Activated CD4-positive, alpha-beta T cell treated with anti-CD3 and anti-CD28 coated beads, Interleukin-2, amount 10 ng/mL, durations not matched to agents 24 days and 14 days (primary cell): ENCODE results near the gene PCDH12. TPM values are rescaled to one million over a fixed set of nuclear protein-coding genes. Genes with fewer than 3 reads are reported as not detected.
A peak's percentile ranks its signal among the peaks of the same experiment; 100 is the strongest.

Experiments
- DNase-seq: peaks from one replicate; pipeline ENCODE4 v3.0.0; 2022
- H3K27ac Mint-ChIP-seq: one replicate; pipeline ENCODE4 v1.8.0; 2022; ENCODE audit warnings: mild to moderate bottlenecking, mixed read lengths
- H3K27me3 Mint-ChIP-seq: one replicate; pipeline ENCODE4 v1.8.0; 2022; ENCODE audit warnings: mixed read lengths
- H3K36me3 Mint-ChIP-seq: one replicate; pipeline ENCODE4 v1.8.0; 2022; ENCODE audit warnings: low read depth, mild to moderate bottlenecking, mixed read lengths
- H3K4me1 Mint-ChIP-seq: one replicate; pipeline ENCODE4 v1.8.0; 2021; ENCODE audit warnings: mixed read lengths
- H3K4me3 Mint-ChIP-seq: one replicate; pipeline ENCODE4 v1.8.0; 2022; ENCODE audit warnings: mild to moderate bottlenecking, moderate library complexity, mixed read lengths
- H3K9me3 Mint-ChIP-seq: one replicate; pipeline ENCODE4 v1.8.0; 2021; ENCODE audit warnings: mixed read lengths
- intact Hi-C: fragments of 100-400 bp; cut with micrococcal nuclease; formaldehyde crosslinking; loops from one replicate; pipeline ENCODE4 v1.15.1; 2023
- total RNA-seq: library from RNA; stranded (reverse); gene quantifications from 2 replicates; pipeline ENCODE4 v1.2.3, GENCODE V29; 2022

The PCDH12 gene
- total RNA-seq, 1 donor from 2014 or later = 1.8 TPM

GRCh38 chr5:141958546-141959172, 657 bp upstream of the PCDH12 start:
- Mint-ChIP-seq H3K27me3 (no peaks in the 10 kb centered on the region), H3K4me1 (peaks cover 44% of the 10 kb centered on the region), H3K4me3 (peak overlapping the region; percentile 78), H3K9me3 (no peaks in the 10 kb centered on the region), H3K27ac (peak overlapping the region; percentile 93), H3K36me3 (no peaks in the 10 kb centered on the region)
- intact Hi-C loops = no loop called here
- DNase-seq = peak; percentile 66

DNA sequence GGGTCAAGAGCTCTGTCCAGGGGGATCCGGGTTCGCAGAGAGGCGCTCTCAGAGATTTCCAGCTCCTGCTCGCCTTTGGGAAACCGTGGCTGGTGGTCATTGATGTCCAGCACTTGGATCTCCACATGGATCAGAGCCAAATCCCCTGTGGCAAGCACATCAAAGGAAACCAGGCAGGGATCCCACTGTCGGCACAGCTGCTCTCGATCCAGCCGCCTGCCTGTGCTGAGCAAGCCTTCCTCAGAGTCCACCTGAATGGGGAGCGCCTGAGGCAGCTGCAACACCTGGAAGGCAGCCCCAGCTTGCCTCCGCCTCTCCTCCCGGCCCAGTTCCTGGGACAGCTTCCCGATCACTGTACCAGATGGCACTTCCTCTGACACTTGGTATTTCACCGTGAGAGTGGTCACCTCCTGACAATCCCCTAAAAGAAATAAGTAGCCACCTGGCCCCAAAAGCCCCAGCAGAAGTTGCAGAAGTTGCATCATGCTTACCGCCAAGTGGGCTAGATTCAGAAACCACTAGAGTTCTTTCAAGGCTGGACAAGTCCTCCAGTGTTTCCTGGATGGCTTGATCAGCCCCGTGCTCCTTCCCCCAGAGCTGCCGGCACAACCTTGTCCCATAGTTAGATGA, 520 bp downstream of the PCDH12 start:
- peak overlapping the region; percentile 93 for H3K27ac Mint-ChIP-seq
- H3K36me3 Mint-ChIP-seq = no peaks in the 10 kb centered on the region
- H3K9me3 Mint-ChIP-seq = no peaks in the 10 kb centered on the region
- H3K4me1 Mint-ChIP-seq = peaks cover 47% of the 10 kb centered on the region
- peak overlapping the region; percentile 78 for H3K4me3 Mint-ChIP-seq
- H3K27me3 Mint-ChIP-seq = no peaks in the 10 kb centered on the region
- intact Hi-C loops = no loop called here
- DNase-seq = no peak

- H3K9me3 Mint-ChIP-seq = no peaks in the 10 kb centered on the region
- H3K27ac Mint-ChIP-seq = no peak overlapping the region
Observed at GRCh38 chr5:141954194-141954593, 3.8 kb downstream of the PCDH12 start.

GRCh38 chr5:141952020-141952419, 6.0 kb downstream of the PCDH12 start:
- Mint-ChIP-seq H3K4me1 (peaks cover 20% of the 10 kb centered on the region), H3K27ac (no peak overlapping the region)

More at GRCh38 chr5:141954194-141954593, 3.8 kb downstream of the PCDH12 start:
- intact Hi-C loops = no loop called here
- no peaks in the 10 kb centered on the region for H3K27me3 Mint-ChIP-seq
- no peaks in the 10 kb centered on the region for H3K36me3 Mint-ChIP-seq
- DNase-seq = no peak
- no peak overlapping the region for H3K4me3 Mint-ChIP-seq
- peaks cover 36% of the 10 kb centered on the region for H3K4me1 Mint-ChIP-seq

GRCh38 chr5:141951332-141951781, 6.6 kb downstream of the PCDH12 start:
- Mint-ChIP-seq H3K27me3 (no peaks in the 10 kb centered on the region), H3K36me3 (no peaks in the 10 kb centered on the region), H3K27ac (peak overlapping the region; percentile 4), H3K4me1 (peaks cover 20% of the 10 kb centered on the region), H3K9me3 (no peaks in the 10 kb centered on the region), H3K4me3 (no peak overlapping the region)
- peak; percentile 73 for DNase-seq
- intact Hi-C loops = no loop called here

More at GRCh38 chr5:141952020-141952419, 6.0 kb downstream of the PCDH12 start:
- Mint-ChIP-seq H3K36me3 (no peaks in the 10 kb centered on the region), H3K27me3 (no peaks in the 10 kb centered on the region), H3K4me3 (no peak overlapping the region), H3K9me3 (no peaks in the 10 kb centered on the region)
- no peak for DNase-seq
- intact Hi-C loops = no loop called here

GRCh38 chr5:141950207-141951005, 7.6 kb downstream of the PCDH12 start:
- no peaks in the 10 kb centered on the region for H3K27me3 Mint-ChIP-seq
- H3K4me3 Mint-ChIP-seq = no peak overlapping the region
- H3K4me1 Mint-ChIP-seq = peaks cover 20% of the 10 kb centered on the region
- no peak for DNase-seq
- no peaks in the 10 kb centered on the region for H3K36me3 Mint-ChIP-seq
- H3K9me3 Mint-ChIP-seq = no peaks in the 10 kb centered on the region
- intact Hi-C loops = no loop called here
- peak overlapping the region; percentile 17 for H3K27ac Mint-ChIP-seq

DNA sequence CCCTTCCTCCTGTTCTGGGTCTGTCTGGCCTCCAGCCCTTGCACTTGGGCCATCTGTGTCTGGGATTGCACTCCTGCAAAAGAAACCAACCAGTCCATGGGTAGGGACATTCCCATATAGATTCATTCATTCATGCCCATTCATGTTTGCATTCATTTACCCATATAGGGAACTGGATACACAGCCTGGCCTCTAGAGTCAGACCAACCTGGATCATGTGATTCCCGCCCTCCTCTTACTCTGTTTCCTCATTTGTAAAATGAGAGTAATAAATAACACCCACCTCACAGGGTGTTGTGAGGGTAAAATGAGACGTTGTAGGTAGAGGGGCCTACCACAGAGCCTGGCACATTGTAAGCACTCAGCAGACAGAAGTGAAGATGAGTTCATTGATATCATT, 8.5 kb downstream of the PCDH12 start:
- no peak overlapping the region for H3K27ac Mint-ChIP-seq
- no peak overlapping the region for H3K4me3 Mint-ChIP-seq
- H3K27me3 Mint-ChIP-seq = no peaks in the 10 kb centered on the region
- no peak for DNase-seq
- intact Hi-C loops = no loop called here
- H3K36me3 Mint-ChIP-seq = no peaks in the 10 kb centered on the region
- H3K4me1 Mint-ChIP-seq = peaks cover 20% of the 10 kb centered on the region
- no peaks in the 10 kb centered on the region for H3K9me3 Mint-ChIP-seq

DNA sequence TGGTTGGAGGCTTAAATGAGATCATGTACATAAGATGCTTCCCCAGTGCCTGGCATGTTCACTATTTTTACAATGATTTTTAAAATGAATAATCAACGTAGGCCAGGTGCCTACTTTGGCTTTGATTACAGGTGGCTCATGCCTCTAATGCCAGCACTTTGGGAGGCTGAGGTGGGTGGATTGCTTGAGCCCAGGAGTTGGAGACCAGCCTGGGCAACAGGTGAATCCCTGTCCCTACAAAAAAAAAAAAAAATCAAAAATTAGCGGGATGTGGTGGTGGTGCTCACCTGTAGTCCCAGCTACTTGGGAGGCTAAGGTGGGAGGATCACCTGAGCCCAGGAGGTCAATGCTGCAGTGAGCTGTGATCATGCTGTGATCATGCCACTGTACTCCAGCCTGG, 9.2 kb downstream of the PCDH12 start:
- Mint-ChIP-seq H3K27me3 (no peaks in the 10 kb centered on the region), H3K27ac (no peak overlapping the region), H3K9me3 (no peaks in the 10 kb centered on the region), H3K36me3 (no peaks in the 10 kb centered on the region), H3K4me1 (peaks cover 15% of the 10 kb centered on the region), H3K4me3 (no peak overlapping the region)
- intact Hi-C loops = no loop called here
- DNase-seq = no peak

DNA sequence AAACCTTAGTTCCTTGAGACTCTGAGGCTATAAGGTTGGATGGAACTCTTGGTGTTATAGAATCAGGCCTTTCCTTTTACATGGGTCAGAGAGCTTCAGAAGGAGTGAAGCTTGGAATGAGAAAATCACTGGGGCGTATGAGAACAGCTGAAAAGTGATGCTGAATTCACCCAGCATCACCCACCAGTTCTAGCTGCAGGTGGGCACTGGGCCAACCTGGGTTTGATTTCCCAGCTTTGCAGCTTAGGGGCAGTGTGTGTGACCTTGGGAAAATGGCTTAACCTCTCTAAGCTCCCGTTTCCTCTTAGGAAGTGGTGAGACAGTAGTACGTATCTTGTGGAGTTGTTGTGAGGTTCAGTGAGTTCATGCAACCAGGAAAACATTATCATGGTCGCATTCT, 10.7 kb downstream of the PCDH12 start:
- H3K4me3 Mint-ChIP-seq = no peak overlapping the region
- intact Hi-C loops = no loop called here
- H3K27ac Mint-ChIP-seq = no peak overlapping the region
- no peaks in the 10 kb centered on the region for H3K36me3 Mint-ChIP-seq
- no peak for DNase-seq
- peaks cover 12% of the 10 kb centered on the region for H3K4me1 Mint-ChIP-seq
- no peaks in the 10 kb centered on the region for H3K27me3 Mint-ChIP-seq
- no peaks in the 10 kb centered on the region for H3K9me3 Mint-ChIP-seq

DNA sequence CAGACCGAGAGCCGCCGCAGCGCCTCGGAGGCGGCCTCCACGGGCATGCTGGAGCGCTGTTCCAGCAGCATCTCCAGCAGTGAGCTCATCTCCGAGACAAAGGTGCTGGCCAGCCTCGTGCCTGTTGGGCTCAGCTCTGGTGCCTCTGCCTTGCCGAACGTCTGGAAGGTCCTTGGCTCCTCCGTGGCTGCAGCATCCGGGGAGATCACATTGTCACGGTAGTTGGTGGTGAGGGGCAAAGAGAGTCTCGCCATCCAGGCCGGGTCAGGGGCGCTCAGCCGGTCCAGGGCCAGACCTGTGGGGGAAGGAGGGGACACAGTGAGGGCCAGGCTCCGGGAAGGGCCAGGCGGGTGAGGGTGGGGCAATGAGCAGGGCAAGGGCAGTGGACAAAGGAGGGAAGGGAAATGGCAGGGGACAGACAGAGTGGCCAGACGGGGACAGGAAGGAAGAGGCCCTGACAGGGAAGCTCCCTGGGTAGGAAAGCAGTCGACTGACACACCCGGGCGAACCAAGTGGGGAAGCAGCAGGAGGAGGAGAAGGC, 12.4 kb downstream of the PCDH12 start:
- no peaks in the 10 kb centered on the region for H3K36me3 Mint-ChIP-seq
- H3K27me3 Mint-ChIP-seq = no peaks in the 10 kb centered on the region
- intact Hi-C loops = no loop called here

DNA sequence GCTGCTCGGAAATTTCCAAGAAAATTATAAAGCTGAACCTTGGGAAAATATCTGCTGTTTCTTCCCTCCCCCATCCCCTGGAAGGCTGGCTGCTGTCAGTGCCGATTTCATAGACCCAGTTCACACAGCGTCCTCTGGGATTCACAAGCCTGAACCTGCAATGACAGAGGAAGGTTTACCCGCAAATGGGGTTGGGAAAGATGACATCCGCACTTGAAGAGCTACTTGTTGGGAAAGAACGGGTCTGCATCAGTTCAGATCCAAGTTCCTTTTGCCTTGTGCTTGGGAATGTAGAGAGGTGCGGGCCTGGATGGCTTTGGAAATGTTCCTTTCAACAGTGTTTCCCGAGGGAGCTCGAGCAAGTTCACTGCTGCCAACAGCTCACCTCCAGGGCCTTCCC, 13.9 kb downstream of the PCDH12 start:
- Mint-ChIP-seq H3K9me3 (no peaks in the 10 kb centered on the region), H3K4me3 (no peak overlapping the region), H3K27me3 (no peaks in the 10 kb centered on the region), H3K36me3 (peaks cover 5% of the 10 kb centered on the region), H3K27ac (no peak overlapping the region), H3K4me1 (peaks cover 11% of the 10 kb centered on the region)
- intact Hi-C loops = no loop called here
- DNase-seq = no peak

More for the DNA sequence above, 12.4 kb downstream of the PCDH12 start:
- Mint-ChIP-seq H3K4me3 (no peak overlapping the region), H3K9me3 (no peaks in the 10 kb centered on the region), H3K27ac (no peak overlapping the region), H3K4me1 (peaks cover 12% of the 10 kb centered on the region)
- DNase-seq = no peak

GRCh38 chr5:141942185-141942857, 15.7 kb downstream of the PCDH12 start:
- DNase-seq = no peak
- Mint-ChIP-seq H3K36me3 (peaks cover 14% of the 10 kb centered on the region), H3K4me1 (peaks cover 11% of the 10 kb centered on the region), H3K4me3 (no peak overlapping the region), H3K27ac (no peak overlapping the region), H3K27me3 (no peaks in the 10 kb centered on the region), H3K9me3 (no peaks in the 10 kb centered on the region)
- intact Hi-C loops = no loop called here

DNA sequence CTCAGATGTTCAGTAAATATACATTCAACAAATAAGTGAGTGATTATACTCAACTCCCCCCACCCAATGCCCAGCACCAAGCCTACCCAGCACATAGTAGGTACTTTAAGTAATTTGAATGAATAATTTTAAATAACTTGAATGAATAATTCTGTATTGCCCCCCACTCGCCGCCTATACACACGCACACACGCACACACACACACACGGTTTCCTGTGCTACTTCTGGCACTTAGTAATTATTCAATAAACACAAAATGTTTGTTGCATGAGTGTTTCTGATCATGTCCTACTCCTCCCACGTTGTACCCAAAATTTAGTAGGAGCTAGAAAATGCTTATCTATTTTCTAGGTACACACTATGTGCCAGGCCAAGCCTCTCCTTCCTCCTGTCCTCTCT, 16.2 kb downstream of the PCDH12 start:
- DNase-seq = no peak
- H3K36me3 Mint-ChIP-seq = peaks cover 16% of the 10 kb centered on the region
- no peaks in the 10 kb centered on the region for H3K27me3 Mint-ChIP-seq
- H3K4me1 Mint-ChIP-seq = peaks cover 11% of the 10 kb centered on the region
- no peaks in the 10 kb centered on the region for H3K9me3 Mint-ChIP-seq
- no peak overlapping the region for H3K4me3 Mint-ChIP-seq
- intact Hi-C loops = no loop called here
- no peak overlapping the region for H3K27ac Mint-ChIP-seq
